Measurements from ENCODE around the gene PSTK.
A peak's percentile ranks its signal among the peaks of the same experiment; 100 is the strongest.

- TF ChIP-seq POLR2A (IDR thresholded peaks at IDR 0.05) (peak; percentile 74), EP300 (IDR thresholded peaks at IDR 0.05) (no peak), CTCF (IDR thresholded peaks at IDR 0.05) (no peak), POLR2AphosphoS5 (IDR thresholded peaks at IDR 0.05) (peak; percentile 89 to 96 (median 95))
Measured at GRCh38 chr10:123008355-123009104, 28.3 kb downstream of the PSTK start, which contains the start of the genes ACADSB and IKZF5.
